22Rv1 (cell line): ENCODE data around the gene TRAPPC14.

Experiments
- H3K27ac ChIP-seq: fragments of 450-650 bp; 2 replicates; pipeline ENCODE4 v1.5.1; 2017
- CTCF ChIP-seq: fragments of 450-650 bp; IDR thresholded peaks from 2 replicates; pipeline ENCODE4 v1.5.1; 2017; ENCODE audit warnings: mild to moderate bottlenecking
- ZFX ChIP-seq: fragments of 450-650 bp; IDR thresholded peaks from 2 replicates; pipeline ENCODE4 v1.6.1; 2017; ENCODE audit warnings: antibody characterized with exemption, borderline replicate concordance

Gene TRAPPC14

GRCh38 chr7:100106633-100107032 lies 51.9 kb downstream of the TRAPPC14 start:
- no peak overlapping the region for H3K27ac ChIP-seq

GRCh38 chr7:100105534-100105933 lies 53.0 kb downstream of the TRAPPC14 start:
- TF ChIP-seq CTCF (no peak), ZFX (no peak)
- no peak overlapping the region for H3K27ac ChIP-seq

More at GRCh38 chr7:100106633-100107032, 51.9 kb downstream of the TRAPPC14 start:
- TF ChIP-seq CTCF (no peak), ZFX (no peak)
